ENCODE data around the gene GAR1. TPM values are rescaled to one million over a fixed set of nuclear protein-coding genes. Genes with fewer than 3 reads are reported as not detected.
"Not testable (repeated sequence)": the region's sequence is repeated elsewhere in the genome, so short reads cannot be mapped to it uniquely, and the experiment has no call there.

GAR1 gene
- total RNA-seq (2014; rRNA removed; shearing (Covaris generic)): 16.5 and 50.4 TPM in 2 replicates
- 97.0 and 107 TPM in 2 replicates for polyA plus RNA-seq (2015; cell fraction: cytosol; rRNA removed)
- 55.8 and 68.4 TPM in 2 replicates for polyA plus RNA-seq (2015; cell fraction: nucleus; rRNA removed)

GRCh38 chr4:109815151-109816081, at the start of gene GAR1:
GAR1 (plus strand) TSS chr4:109815762; CDS start chr4:109816165, 403 bp downstream.
- peak; percentile 93 for DNase-seq (ENCODE audit: low read depth)

GRCh38 chr4:109782092-109782491, 33.5 kb upstream of the GAR1 start:
- not testable (repeated sequence) for DNase-seq (ENCODE audit: low read depth)

GRCh38 chr4:109786846-109787245, 28.7 kb upstream of the GAR1 start:
- DNase-seq (ENCODE audit: low read depth): no peak

GRCh38 chr4:109787807-109788206, 27.8 kb upstream of the GAR1 start:
- DNase-seq (ENCODE audit: low read depth): no peak

- no peak for DNase-seq (ENCODE audit: low read depth)
These were observed 20.5 kb upstream of the GAR1 start for GRCh38 chr4:109795059-109795458.

- DNase-seq (ENCODE audit: low read depth): no peak
These were observed 16.7 kb upstream of the GAR1 start for GRCh38 chr4:109798866-109799265.

GRCh38 chr4:109801099-109801789, 14.3 kb upstream of the GAR1 start:
- DNase-seq (ENCODE audit: low read depth): no peak

GRCh38 chr4:109801895-109802319, 13.7 kb upstream of the GAR1 start, which contains the start of gene CFI:
CFI (minus strand) TSS chr4:109801999; CDS start chr4:109801971, 28 bp downstream.
- peak; percentile 22 for DNase-seq (ENCODE audit: low read depth)

- DNase-seq (ENCODE audit: low read depth): peak; percentile 48
These were observed 11.5 kb upstream of the GAR1 start for GRCh38 chr4:109803924-109804571.

- DNase-seq (ENCODE audit: low read depth): no peak
These were observed 5.9 kb upstream of the GAR1 start for GRCh38 chr4:109809655-109810054.

- DNase-seq (ENCODE audit: low read depth): no peak
These were observed 4.8 kb upstream of the GAR1 start for GRCh38 chr4:109810552-109811387.

GRCh38 chr4:109811707-109812106, 3.9 kb upstream of the GAR1 start:
- DNase-seq (ENCODE audit: low read depth): no peak

- no peak for DNase-seq (ENCODE audit: low read depth)
These were observed 500 bp downstream of the GAR1 start for GRCh38 chr4:109816082-109816442.

GRCh38 chr4:109816894-109817293, 1.3 kb downstream of the GAR1 start:
- no peak for DNase-seq (ENCODE audit: low read depth)

GRCh38 chr4:109818268-109818667, 2.7 kb downstream of the GAR1 start:
- no peak for DNase-seq (ENCODE audit: low read depth)

GRCh38 chr4:109820563-109820962, 5.0 kb downstream of the GAR1 start:
- no peak for DNase-seq (ENCODE audit: low read depth)

GRCh38 chr4:109821185-109821584, 5.6 kb downstream of the GAR1 start:
- no peak for DNase-seq (ENCODE audit: low read depth)

- no peak for DNase-seq (ENCODE audit: low read depth)
These were observed 11.2 kb downstream of the GAR1 start for GRCh38 chr4:109826719-109827118.

GRCh38 chr4:109827672-109828071, 12.1 kb downstream of the GAR1 start, which contains the start of gene RRH:
RRH (plus strand) TSS chr4:109827972; CDS start chr4:109828028, 56 bp downstream.
- no peak for DNase-seq (ENCODE audit: low read depth)

- no peak for DNase-seq (ENCODE audit: low read depth)
These were observed 18.2 kb downstream of the GAR1 start for GRCh38 chr4:109833756-109834155.

- no peak for DNase-seq (ENCODE audit: low read depth)
These were observed 21.4 kb downstream of the GAR1 start for GRCh38 chr4:109836985-109837384.
